HEK293T (cell line): Measurements from ENCODE around the gene FSIP1.

Source experiments
- CTCF ChIA-PET: fragments of 350-600 bp; formaldehyde crosslinking; extraction: SDS; loops from one replicate; lab custom pipeline; 2021; ENCODE audit warnings: antibody characterized with exemption, inconsistent platforms; lab: Yijun Ruan, JAX
- POLR2A ChIA-PET: fragments of 350-600 bp; formaldehyde crosslinking; extraction: SDS; loops from one replicate; lab custom pipeline; 2020; ENCODE audit warnings: antibody characterized with exemption, inconsistent platforms; lab: Yijun Ruan, JAX
- DNase-seq: peaks from one replicate; pipeline ENCODE4 v3.0.0; 2012; ENCODE audit warnings: mixed read lengths; ENCODE audit errors: extremely low spot score
- ARNT ChIP-seq: fragments of 450-650 bp; IDR thresholded peaks from 2 replicates; pipeline ENCODE4 v1.6.1; 2017; ENCODE audit warnings: mild to moderate bottlenecking
- BHLHE40 ChIP-seq: fragments of 450-650 bp; IDR thresholded peaks from 2 replicates; pipeline ENCODE4 v1.6.1; 2016; ENCODE audit warnings: mild to moderate bottlenecking, moderate library complexity, borderline replicate concordance
- CTBP1 ChIP-seq: fragments of 450-650 bp; IDR thresholded peaks from 2 replicates; pipeline ENCODE4 v1.6.1; 2016; ENCODE audit warnings: borderline replicate concordance
- ELF4 ChIP-seq: fragments of 450-650 bp; IDR thresholded peaks from 2 replicates; pipeline ENCODE4 v1.6.1; 2017; ENCODE audit warnings: antibody characterized with exemption
- FOXA1 ChIP-seq: fragments of 450-650 bp; IDR thresholded peaks from 2 replicates; pipeline ENCODE4 v1.6.1; 2016; ENCODE audit warnings: mild to moderate bottlenecking
- FOXK2 ChIP-seq: fragments of 450-650 bp; IDR thresholded peaks from 2 replicates; pipeline ENCODE4 v1.6.1; 2016; ENCODE audit warnings: mild to moderate bottlenecking
- FOXM1 ChIP-seq: fragments of 450-650 bp; IDR thresholded peaks from 2 replicates; pipeline ENCODE4 v1.6.1; 2017; ENCODE audit warnings: mild to moderate bottlenecking, borderline replicate concordance
- HDGF ChIP-seq: fragments of 450-650 bp; IDR thresholded peaks from 2 replicates; pipeline ENCODE4 v1.6.1; 2017; ENCODE audit warnings: antibody characterized with exemption, borderline replicate concordance
- L3MBTL2 ChIP-seq: fragments of 450-650 bp; conservative IDR thresholded peaks from 2 replicates; pipeline ENCODE4 v1.6.1; 2016; ENCODE audit warnings: mild to moderate bottlenecking
- LEF1 ChIP-seq: fragments of 450-650 bp; IDR thresholded peaks from 2 replicates; pipeline ENCODE4 v1.6.1; 2017; ENCODE audit warnings: mild to moderate bottlenecking, borderline replicate concordance
- NFRKB ChIP-seq: fragments of 450-650 bp; IDR thresholded peaks from 2 replicates; pipeline ENCODE4 v1.6.1; 2016; ENCODE audit warnings: mild to moderate bottlenecking, moderate library complexity
- PKNOX1 ChIP-seq: fragments of 450-650 bp; IDR thresholded peaks from 2 replicates; pipeline ENCODE4 v1.6.1; 2016
- SP1 ChIP-seq: fragments of 450-650 bp; IDR thresholded peaks from 2 replicates; pipeline ENCODE4 v1.6.1; 2017
- SUZ12 ChIP-seq: fragments of 450-650 bp; IDR thresholded peaks from 2 replicates; pipeline ENCODE4 v1.6.1; 2016; ENCODE audit warnings: mild to moderate bottlenecking
- TARDBP ChIP-seq: fragments of 450-650 bp; IDR thresholded peaks from 2 replicates; pipeline ENCODE4 v1.6.1; 2016
- ZNF384 ChIP-seq: fragments of 450-650 bp; IDR thresholded peaks from 2 replicates; pipeline ENCODE4 v1.6.1; 2016

The FSIP1 gene

DNA sequence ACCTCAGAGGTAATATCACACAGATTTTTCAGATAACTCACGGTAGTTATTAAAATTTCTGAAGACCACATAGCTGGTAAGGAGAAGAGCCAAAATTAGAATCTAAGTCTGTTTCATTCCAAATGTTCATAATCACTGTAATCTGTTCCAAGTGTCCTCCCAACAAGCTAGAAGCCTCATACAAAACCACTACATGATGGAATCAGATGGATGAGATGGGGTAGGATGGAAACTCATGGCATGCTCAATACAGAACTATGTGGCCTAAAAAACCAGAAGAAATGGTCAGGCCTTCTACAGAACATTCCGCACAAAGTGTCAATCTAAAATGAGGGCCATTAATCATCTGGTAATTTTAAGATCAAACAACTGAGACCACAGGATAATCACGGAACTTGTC is 110.0 kb downstream of the FSIP1 start:
- no peak for DNase-seq
- ChIA-PET CTCF (no interaction called here), POLR2A (no interaction called here)
- TF ChIP-seq ARNT (no peak), FOXM1 (no peak), PKNOX1 (no peak), FOXA1 (no peak), HDGF (no peak), ELF4 (no peak), NFRKB (no peak), L3MBTL2 (no peak), CTBP1 (no peak), FOXK2 (no peak), TARDBP (no peak), SP1 (no peak), ZNF384 (no peak), BHLHE40 (no peak), LEF1 (no peak), SUZ12 (no peak)

- CTCF ChIA-PET = no interaction called here
- POLR2A ChIA-PET = no interaction called here
- no peak for DNase-seq
- TF ChIP-seq TARDBP (no peak), FOXM1 (no peak), FOXA1 (no peak), SP1 (no peak), ELF4 (no peak)
These were observed 110.5 kb downstream of the FSIP1 start for GRCh38 chr15:39672184-39672583.

- ChIA-PET CTCF (no interaction called here), POLR2A (no interaction called here)
- no peak for TF ChIP-seq HDGF
- no peak for TF ChIP-seq FOXK2
- TF ChIP-seq ELF4 = no peak
- no peak for TF ChIP-seq FOXM1
- no peak for TF ChIP-seq SP1
- no peak for TF ChIP-seq BHLHE40
- no peak for TF ChIP-seq L3MBTL2
- no peak for TF ChIP-seq FOXA1
- TF ChIP-seq NFRKB = no peak
- TF ChIP-seq PKNOX1 = no peak
- TF ChIP-seq LEF1 = no peak
- TF ChIP-seq CTBP1 = no peak
- no peak for TF ChIP-seq SUZ12
- no peak for TF ChIP-seq TARDBP
- no peak for TF ChIP-seq ZNF384
- TF ChIP-seq ARNT = no peak
- no peak for DNase-seq
These were observed 112.0 kb downstream of the FSIP1 start for GRCh38 chr15:39670687-39671086.

DNA sequence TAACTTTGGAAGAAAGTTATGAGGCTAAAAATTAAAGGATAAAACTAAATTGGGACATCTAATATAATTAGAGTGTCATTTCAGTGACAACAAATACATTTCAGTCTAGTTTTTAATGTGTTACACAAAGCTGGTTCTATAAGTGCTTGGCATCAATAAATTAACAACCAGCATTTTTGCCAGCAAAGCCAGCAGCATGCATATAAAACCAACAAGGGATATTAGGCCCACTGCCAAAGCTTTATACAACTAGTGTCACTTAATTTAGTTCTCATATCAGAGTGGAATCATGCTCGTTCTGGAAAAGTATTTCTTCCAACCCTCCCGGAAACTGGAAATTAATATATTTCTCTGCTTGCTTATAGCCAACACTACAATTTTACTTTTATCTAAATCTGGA is 113.0 kb downstream of the FSIP1 start:
- DNase-seq = no peak
- TF ChIP-seq TARDBP (no peak), ARNT (no peak), FOXK2 (no peak), NFRKB (no peak), L3MBTL2 (no peak), ZNF384 (no peak), HDGF (no peak), LEF1 (no peak), BHLHE40 (no peak), CTBP1 (no peak), PKNOX1 (no peak), FOXM1 (no peak), SP1 (no peak), ELF4 (no peak), FOXA1 (no peak), SUZ12 (no peak)
- ChIA-PET POLR2A (no interaction called here), CTCF (no interaction called here)

DNA sequence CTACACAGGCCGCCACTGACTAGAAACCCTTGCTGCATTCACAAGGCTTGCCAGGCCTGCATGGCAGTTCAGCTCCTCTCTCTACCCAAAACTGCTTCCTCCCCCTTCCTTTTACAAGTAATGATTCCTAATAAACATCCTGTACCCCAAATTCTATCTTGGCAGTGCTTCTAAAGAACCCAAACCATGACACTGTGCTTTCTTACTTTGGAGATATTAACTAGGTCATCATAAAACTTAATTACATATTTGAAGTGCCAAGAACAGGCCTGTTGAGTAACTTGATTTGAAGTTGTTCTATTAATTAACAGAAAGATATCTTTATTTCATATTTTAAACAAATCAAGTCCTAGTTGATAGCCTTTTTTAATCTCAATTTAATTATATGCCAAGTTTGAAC is 113.4 kb downstream of the FSIP1 start:
- DNase-seq = no peak
- TF ChIP-seq FOXM1 (no peak), ARNT (no peak), ELF4 (no peak), SUZ12 (no peak), LEF1 (no peak), CTBP1 (no peak), TARDBP (no peak), HDGF (no peak), BHLHE40 (no peak), PKNOX1 (no peak), L3MBTL2 (no peak), FOXA1 (no peak), ZNF384 (no peak), SP1 (no peak), NFRKB (no peak), FOXK2 (no peak)
- POLR2A ChIA-PET = no interaction called here
- CTCF ChIA-PET = no interaction called here

GRCh38 chr15:39668457-39668856 is 114.2 kb downstream of the FSIP1 start:
- CTCF ChIA-PET = no interaction called here
- DNase-seq = no peak
- POLR2A ChIA-PET = no interaction called here
- TF ChIP-seq L3MBTL2 (no peak), FOXM1 (no peak), BHLHE40 (no peak), ELF4 (no peak), SP1 (no peak), CTBP1 (no peak), ARNT (no peak), ZNF384 (no peak), TARDBP (no peak), LEF1 (no peak), FOXK2 (no peak), HDGF (no peak), NFRKB (no peak), FOXA1 (no peak), SUZ12 (no peak), PKNOX1 (no peak)
